GM18526 (cell line): ENCODE data around the gene NDUFA11.

Experiments
- POLR2A ChIP-seq: IDR thresholded peaks from 3 replicates; pipeline ENCODE4 v1.6.1; 2011; ENCODE audit not compliant: insufficient read length; ENCODE audit errors: extremely low read depth

Gene NDUFA11

GRCh38 chr19:5863030-5863665 is 40.4 kb downstream of the NDUFA11 start:
- TF ChIP-seq POLR2A, result no peak

- no peak for TF ChIP-seq POLR2A
These were observed 46.1 kb downstream of the NDUFA11 start for GRCh38 chr19:5857203-5858081.

DNA sequence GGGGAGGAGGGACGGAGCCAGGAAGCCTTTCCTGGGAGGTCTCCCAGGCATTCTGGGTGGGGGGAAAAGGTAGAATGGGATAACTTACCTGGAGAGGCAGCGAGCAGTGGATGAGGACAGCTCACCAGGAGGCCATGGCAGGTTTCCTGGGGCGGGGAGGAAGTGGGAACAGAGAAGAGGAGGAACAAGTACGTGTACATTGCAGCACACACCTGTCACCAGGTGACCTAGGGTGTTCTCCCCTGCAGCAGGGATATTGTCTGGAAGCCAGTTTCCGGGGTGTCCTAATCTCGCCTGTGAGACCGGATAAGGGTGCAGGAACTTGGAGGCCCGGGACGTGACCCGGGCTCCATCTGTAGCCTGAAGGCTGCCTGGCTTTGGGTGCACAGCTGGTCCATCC is 52.3 kb downstream of the NDUFA11 start, which contains the start of gene FUT3:
Gene FUT3, minus strand, starts transcription at position 148 of the 400 bp plus-strand sequence.
- TF ChIP-seq POLR2A, result no peak

- no peak for TF ChIP-seq POLR2A
These were observed 52.8 kb downstream of the NDUFA11 start for GRCh38 chr19:5850743-5851293.

DNA sequence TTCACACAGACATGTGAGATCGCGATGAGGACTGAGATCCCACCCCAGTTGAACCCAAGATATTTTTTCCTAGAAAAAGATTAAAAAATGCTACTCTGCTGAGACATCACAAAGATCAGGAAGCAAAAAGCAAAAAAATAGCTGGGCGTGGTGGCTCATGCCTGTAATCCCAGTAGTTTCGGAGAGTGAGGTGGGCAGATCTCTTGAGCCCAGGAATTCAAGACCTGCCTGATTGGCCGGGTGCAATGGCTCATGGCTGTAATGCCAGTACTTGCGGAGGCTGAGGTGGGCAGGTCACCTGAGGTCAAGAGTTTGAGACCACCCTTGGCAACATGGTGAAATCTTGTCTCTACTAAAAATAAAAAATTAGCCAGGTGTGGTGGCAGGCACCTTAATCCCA is 53.4 kb downstream of the NDUFA11 start:
- no peak for TF ChIP-seq POLR2A
